ENCODE data around the gene USP38.
"Not testable (repeated sequence)": the region's sequence is repeated elsewhere in the genome, so short reads cannot be mapped to it uniquely, and the experiment has no call there.

USP38 gene

GRCh38 chr4:143184503-143185252 is at the start of gene USP38:
Gene USP38, plus strand, starts transcription at chr4:143184917. Its CDS starts 534 bp downstream, at chr4:143185451.
- peak; percentile 88 for DNase-seq

GRCh38 chr4:143135358-143135757 is 49.4 kb upstream of the USP38 start:
- no peak for DNase-seq

- no peak for DNase-seq
Observed at GRCh38 chr4:143140696-143141095, 44.0 kb upstream of the USP38 start.

- DNase-seq, result no peak
Observed at GRCh38 chr4:143148521-143148920, 36.2 kb upstream of the USP38 start.

GRCh38 chr4:143156853-143157252 is 27.9 kb upstream of the USP38 start:
- no peak for DNase-seq

- DNase-seq, result no peak
Observed at GRCh38 chr4:143163614-143164013, 21.1 kb upstream of the USP38 start.

GRCh38 chr4:143166722-143167121 is 18.0 kb upstream of the USP38 start:
- not testable (repeated sequence) for DNase-seq

- DNase-seq, result no peak
Observed at GRCh38 chr4:143178923-143179322, 5.8 kb upstream of the USP38 start.

GRCh38 chr4:143183513-143184216 is 1.1 kb upstream of the USP38 start:
- no peak for DNase-seq

- DNase-seq, result no peak
Observed at GRCh38 chr4:143184217-143184502, 557 bp upstream of the USP38 start.

- DNase-seq, result no peak
Observed at GRCh38 chr4:143185253-143186107, 763 bp downstream of the USP38 start.

GRCh38 chr4:143186212-143186611 is 1.5 kb downstream of the USP38 start:
- no peak for DNase-seq

GRCh38 chr4:143186649-143187048 is 1.9 kb downstream of the USP38 start:
- DNase-seq, result no peak

- DNase-seq, result no peak
Observed at GRCh38 chr4:143188136-143189088, 3.7 kb downstream of the USP38 start.

- DNase-seq, result no peak
Observed at GRCh38 chr4:143189528-143189927, 4.8 kb downstream of the USP38 start.

- no peak for DNase-seq
Observed at GRCh38 chr4:143195581-143195980, 10.9 kb downstream of the USP38 start.

GRCh38 chr4:143196323-143196722 is 11.6 kb downstream of the USP38 start:
- DNase-seq, result no peak

GRCh38 chr4:143199503-143199902 is 14.8 kb downstream of the USP38 start:
- no peak for DNase-seq

GRCh38 chr4:143202824-143203223 is 18.1 kb downstream of the USP38 start:
- no peak for DNase-seq

GRCh38 chr4:143203577-143203976 is 18.9 kb downstream of the USP38 start:
- no peak for DNase-seq

GRCh38 chr4:143207555-143207954 is 22.8 kb downstream of the USP38 start:
- DNase-seq, result no peak

- DNase-seq, result no peak
Observed at GRCh38 chr4:143212566-143212965, 27.8 kb downstream of the USP38 start.

- DNase-seq, result no peak
Observed at GRCh38 chr4:143215873-143216272, 31.2 kb downstream of the USP38 start.
